ENCODE data around the gene REEP6.
"Not testable (repeated sequence)": the region's sequence is repeated elsewhere in the genome, so short reads cannot be mapped to it uniquely, and the experiment has no call there.

Gene REEP6

GRCh38 chr19:1524287-1524971, 33.4 kb downstream of the REEP6 start:
- DNase-seq (ENCODE audit: low read depth in 2 of 2) = no peak

DNA sequence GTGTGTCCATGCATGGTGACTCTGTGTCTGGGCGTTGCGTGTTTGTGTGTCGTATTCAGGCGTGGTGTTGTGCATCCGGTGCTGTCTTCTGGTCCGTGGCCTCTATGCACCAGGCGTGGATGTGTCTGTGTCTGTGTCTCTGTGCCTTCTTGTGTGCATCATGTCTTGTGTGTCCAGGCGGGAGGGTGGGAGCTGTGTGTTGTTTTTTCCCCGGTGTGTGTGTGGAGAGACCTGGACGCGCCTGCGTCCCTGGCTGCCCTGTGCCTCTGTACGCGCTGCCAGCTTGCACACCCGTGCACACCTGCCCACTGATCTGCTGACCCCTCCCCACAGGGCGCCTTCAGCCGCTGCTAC, 34.0 kb downstream of the REEP6 start:
- no peak for DNase-seq (ENCODE audit: low read depth in 2 of 2)

DNA sequence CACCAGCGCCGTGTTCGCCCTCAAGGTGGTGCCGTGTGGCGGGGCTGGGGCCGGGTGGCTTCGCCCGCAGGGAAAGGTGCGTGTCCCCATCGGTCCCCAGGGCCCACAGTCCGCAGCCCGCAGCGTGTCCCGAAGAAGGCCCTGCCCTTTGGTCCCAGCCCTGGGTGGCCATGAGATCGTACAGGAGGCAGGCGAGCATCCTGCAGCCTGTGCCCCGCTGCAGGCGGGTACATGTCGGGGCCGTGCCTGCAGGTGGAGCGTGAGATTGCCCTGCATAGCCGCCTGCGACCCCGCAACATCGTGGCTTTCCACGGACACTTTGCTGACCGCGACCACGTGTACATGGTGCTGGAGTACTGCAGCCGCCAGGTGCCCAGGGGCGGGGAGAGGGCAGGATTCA, 34.4 kb downstream of the REEP6 start:
- DNase-seq (ENCODE audit: low read depth in 2 of 2) = no peak

GRCh38 chr19:1526066-1526778, 35.2 kb downstream of the REEP6 start:
- DNase-seq (ENCODE audit: low read depth in 2 of 2) = no peak

GRCh38 chr19:1526979-1527649, 36.1 kb downstream of the REEP6 start:
- DNase-seq (ENCODE audit: low read depth in 2 of 2) = no peak

GRCh38 chr19:1527650-1528309, 36.8 kb downstream of the REEP6 start:
- no peak for DNase-seq (ENCODE audit: low read depth in 2 of 2)

- DNase-seq (ENCODE audit: low read depth in 2 of 2) = no peak
These were observed 37.8 kb downstream of the REEP6 start for GRCh38 chr19:1528596-1529429.

GRCh38 chr19:1529430-1529816, 38.4 kb downstream of the REEP6 start:
- no peak for DNase-seq (ENCODE audit: low read depth in 2 of 2)

DNA sequence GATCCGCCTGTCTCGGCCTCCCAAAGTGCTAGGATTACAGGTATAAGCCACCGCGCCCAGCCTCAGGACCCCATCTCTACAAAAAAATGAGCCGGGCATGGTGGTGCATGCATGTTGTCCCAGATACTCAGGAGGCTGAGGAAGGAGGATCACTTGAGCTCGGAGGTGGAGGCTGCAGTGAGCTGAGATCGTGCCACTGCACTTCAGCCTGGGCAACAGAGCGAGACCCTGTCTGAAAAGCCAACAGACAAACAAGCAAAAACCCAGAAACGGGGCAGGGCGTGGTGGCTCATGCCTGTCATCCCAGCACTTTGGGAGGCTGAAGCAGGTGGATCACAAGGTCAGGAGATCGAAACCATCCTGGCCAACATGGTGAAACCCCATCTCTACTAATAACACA, 39.9 kb downstream of the REEP6 start:
- DNase-seq (ENCODE audit: low read depth in 2 of 2) = not testable (repeated sequence)

GRCh38 chr19:1531587-1531986, 40.6 kb downstream of the REEP6 start:
- no peak for DNase-seq (ENCODE audit: low read depth in 2 of 2)

DNA sequence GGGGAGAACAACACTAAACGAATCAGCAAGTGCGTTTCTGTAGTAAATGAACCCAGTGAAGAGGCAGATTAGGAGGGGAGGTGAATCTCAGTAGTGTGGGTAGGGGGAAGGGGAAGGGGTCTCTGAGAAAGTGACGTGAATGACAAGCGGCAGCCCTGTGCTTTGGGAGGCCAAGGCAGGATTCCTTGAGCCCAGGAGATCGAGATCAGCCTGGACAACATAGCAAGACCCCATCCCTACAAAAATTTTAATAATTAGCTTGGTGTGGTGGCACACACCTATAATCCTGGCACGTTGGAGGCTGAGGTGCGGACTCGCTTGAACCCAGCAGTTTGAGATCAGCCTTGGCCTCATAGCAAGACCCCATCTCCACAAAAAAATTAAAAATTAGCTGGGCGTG, 41.0 kb downstream of the REEP6 start:
- no peak for DNase-seq (ENCODE audit: low read depth in 2 of 2)

- no peak for DNase-seq (ENCODE audit: low read depth in 2 of 2)
These were observed 42.6 kb downstream of the REEP6 start for GRCh38 chr19:1533510-1534150.

DNA sequence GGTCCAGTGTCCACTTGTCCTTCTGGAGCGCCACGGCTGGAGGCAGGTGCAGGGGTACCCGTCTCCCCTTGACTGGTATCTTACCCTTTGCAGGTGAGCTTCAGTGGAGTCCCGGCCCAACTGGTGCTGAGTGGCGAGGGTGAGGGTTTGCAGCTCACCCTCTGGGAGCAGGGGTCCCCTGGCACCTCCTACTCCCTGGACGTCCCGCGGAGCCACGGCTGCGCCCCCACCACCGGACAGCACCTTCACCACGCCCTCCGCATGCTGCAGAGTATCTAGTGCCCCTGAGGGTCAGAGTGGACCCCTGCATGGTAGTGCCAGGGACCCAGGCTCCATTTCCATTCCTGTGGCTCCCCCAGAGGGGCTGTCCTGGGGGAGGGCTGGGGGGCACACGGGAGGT, 44.0 kb downstream of the REEP6 start:
- no peak for DNase-seq (ENCODE audit: low read depth in 2 of 2)

- DNase-seq (ENCODE audit: low read depth in 2 of 2) = not testable (repeated sequence)
These were observed 44.7 kb downstream of the REEP6 start for GRCh38 chr19:1535699-1536098.

GRCh38 chr19:1538978-1539377, 48.0 kb downstream of the REEP6 start:
- DNase-seq (ENCODE audit: low read depth in 2 of 2) = no peak

- DNase-seq (ENCODE audit: low read depth in 2 of 2) = not testable (repeated sequence)
These were observed 48.8 kb downstream of the REEP6 start for GRCh38 chr19:1539749-1540148.

DNA sequence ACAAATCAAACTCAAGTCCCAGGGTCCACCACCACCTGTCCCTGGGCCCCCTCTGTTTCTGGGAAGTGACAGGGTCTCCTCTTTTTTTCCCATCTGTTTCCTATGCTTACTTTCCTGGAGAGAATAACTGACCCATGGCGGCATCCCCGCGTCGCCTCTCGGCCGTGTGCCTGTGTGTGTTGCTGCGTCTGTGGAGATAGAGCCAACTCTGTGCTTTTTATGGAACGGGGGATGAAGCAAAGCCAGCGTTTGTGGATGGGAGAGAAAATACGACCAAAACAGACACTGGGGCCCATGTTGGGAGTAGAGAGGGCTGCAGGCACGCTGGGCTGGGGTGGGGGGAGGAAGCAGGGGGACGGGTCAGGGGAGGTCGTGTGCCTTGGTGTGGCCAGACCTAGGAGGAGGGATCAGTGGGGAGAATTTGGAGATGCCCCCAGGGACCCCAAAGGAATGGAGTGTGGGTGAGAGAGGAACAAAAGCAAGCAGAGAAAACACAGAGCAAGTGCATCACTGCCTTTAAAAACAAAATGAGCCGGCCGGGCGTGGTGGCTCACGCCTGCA, 49.5 kb downstream of the REEP6 start:
- no peak for DNase-seq (ENCODE audit: low read depth in 2 of 2)
